GM23248 (cell line): ENCODE measurements around the gene PSMB3.

Source experiments
- EZH2 ChIP-seq: fragments of 200-600 bp; sonication (generic); IDR thresholded peaks from 2 replicates; pipeline ENCODE4 v1.6.1; 2018; ENCODE audit warnings: antibody characterized with exemption, mild to moderate bottlenecking; ENCODE audit not compliant: insufficient read depth, poor library complexity, severe bottlenecking
- EZH2phosphoT487 ChIP-seq: fragments of 200-600 bp; sonication (generic); IDR thresholded peaks from 2 replicates; pipeline ENCODE4 v1.6.1; 2018; ENCODE audit warnings: antibody characterized with exemption, moderate library complexity, mild to moderate bottlenecking, low read depth; ENCODE audit not compliant: insufficient read depth

- TF ChIP-seq EZH2phosphoT487 (no peak), EZH2 (no peak)
These were observed 43.3 kb upstream of the PSMB3 start for GRCh38 chr17:38709104-38709820.
